Hepatocyte (in vitro differentiated cells): ENCODE data around the gene PMM1. TPM values are rescaled to one million over a fixed set of nuclear protein-coding genes. Genes with fewer than 3 reads are reported as not detected.
"Not testable (repeated sequence)": the region's sequence is repeated elsewhere in the genome, so short reads cannot be mapped to it uniquely, and the experiment has no call there.

ENCODE experiments used
- DNase-seq: peaks from one replicate; pipeline ENCODE4 v3.0.0-alpha.2; 2016; ENCODE audit warnings: low spot score
- H2AFZ ChIP-seq: fragments of 200-600 bp; sonication (generic); 2 replicates; pipeline ENCODE4 v1.6.0; 2016; ENCODE audit warnings: antibody characterized with exemption, mild to moderate bottlenecking
- H3K27ac ChIP-seq: fragments of 200-600 bp; sonication (generic); 2 replicates; pipeline ENCODE4 v1.5.1; 2016; ENCODE audit warnings: mild to moderate bottlenecking
- H3K27me3 ChIP-seq: fragments of 200-600 bp; sonication (generic); 2 replicates; pipeline ENCODE4 v1.6.1; 2016
- H3K36me3 ChIP-seq: fragments of 200-600 bp; sonication (generic); replicated peaks from 2 replicates; pipeline ENCODE4 v1.5.1; 2016; ENCODE audit warnings: low read depth; ENCODE audit not compliant: insufficient read depth
- H3K4me1 ChIP-seq: fragments of 200-600 bp; sonication (generic); 2 replicates; pipeline ENCODE4 v1.5.1; 2016; ENCODE audit warnings: mild to moderate bottlenecking, moderate library complexity; ENCODE audit not compliant: insufficient read depth
- H3K4me2 ChIP-seq: fragments of 200-600 bp; sonication (generic); 2 replicates; pipeline ENCODE4 v1.6.0; 2016
- H3K4me3 ChIP-seq: fragments of 200-600 bp; sonication (generic); 2 replicates; pipeline ENCODE4 v1.5.1; 2016; ENCODE audit warnings: mild to moderate bottlenecking
- H3K79me2 ChIP-seq: fragments of 200-600 bp; sonication (generic); 2 replicates; pipeline ENCODE4 v1.6.0; 2017; ENCODE audit warnings: mild to moderate bottlenecking
- H3K9me2 ChIP-seq: fragments of 200-600 bp; sonication (generic); replicated peaks from 2 replicates; pipeline ENCODE4 v1.6.0; 2017; ENCODE audit warnings: mild to moderate bottlenecking; ENCODE audit not compliant: insufficient read depth
- H3K9me3 ChIP-seq: fragments of 200-600 bp; sonication (generic); 2 replicates; pipeline ENCODE4 v1.5.1; 2016; ENCODE audit warnings: low read depth, mild to moderate bottlenecking
- H4K20me1 ChIP-seq: fragments of 200-600 bp; sonication (generic); 2 replicates; pipeline ENCODE4 v1.6.0; 2016; ENCODE audit warnings: mild to moderate bottlenecking; ENCODE audit not compliant: insufficient read depth, poor library complexity, severe bottlenecking
- CTCF ChIP-seq: fragments of 200-600 bp; sonication (generic); IDR thresholded peaks from 2 replicates; pipeline ENCODE4 v1.5.1; 2016; ENCODE audit warnings: antibody characterized with exemption, mild to moderate bottlenecking; ENCODE audit not compliant: poor library complexity
- EZH2 ChIP-seq: fragments of 200-600 bp; sonication (generic); IDR thresholded peaks from 2 replicates; pipeline ENCODE4 v1.6.1; 2016; ENCODE audit warnings: antibody characterized with exemption, mild to moderate bottlenecking, borderline replicate concordance
- EZH2phosphoT487 ChIP-seq: fragments of 200-600 bp; sonication (generic); IDR thresholded peaks from one replicate; pipeline ENCODE4 v1.6.1; 2018; ENCODE audit warnings: antibody characterized with exemption, mild to moderate bottlenecking, low read depth, moderate library complexity; ENCODE audit not compliant: unreplicated experiment, severe bottlenecking
- WGBS: methylation state at CpG from one replicate; pipeline ENCODE4 v1.1.6; 2016; ENCODE audit warnings: low lambda C conversion rate; ENCODE audit errors: missing lambda C conversion rate; 5-methylcytosine and 5-hydroxymethylcytosine counted together
- polyA plus RNA-seq: library from polyadenylated mRNA; unstranded; fragments of >200 nt; fragmentation: Nextera tagmentation; extraction: Ambion mirVana; gene quantifications from 2 replicates; pipeline ENCODE4 v1.2.1, GENCODE V29; 2016
- total RNA-seq: library from RNA; depleted of rRNA; stranded (reverse); fragments of >200 nt; gene quantifications from 2 replicates; pipeline ENCODE4 v1.2.3, GENCODE V29; 2014

PMM1 gene
- total and polyA plus RNA-seq, 2 experiments from 2014 or later: 36.5 to 68.7 TPM

DNA sequence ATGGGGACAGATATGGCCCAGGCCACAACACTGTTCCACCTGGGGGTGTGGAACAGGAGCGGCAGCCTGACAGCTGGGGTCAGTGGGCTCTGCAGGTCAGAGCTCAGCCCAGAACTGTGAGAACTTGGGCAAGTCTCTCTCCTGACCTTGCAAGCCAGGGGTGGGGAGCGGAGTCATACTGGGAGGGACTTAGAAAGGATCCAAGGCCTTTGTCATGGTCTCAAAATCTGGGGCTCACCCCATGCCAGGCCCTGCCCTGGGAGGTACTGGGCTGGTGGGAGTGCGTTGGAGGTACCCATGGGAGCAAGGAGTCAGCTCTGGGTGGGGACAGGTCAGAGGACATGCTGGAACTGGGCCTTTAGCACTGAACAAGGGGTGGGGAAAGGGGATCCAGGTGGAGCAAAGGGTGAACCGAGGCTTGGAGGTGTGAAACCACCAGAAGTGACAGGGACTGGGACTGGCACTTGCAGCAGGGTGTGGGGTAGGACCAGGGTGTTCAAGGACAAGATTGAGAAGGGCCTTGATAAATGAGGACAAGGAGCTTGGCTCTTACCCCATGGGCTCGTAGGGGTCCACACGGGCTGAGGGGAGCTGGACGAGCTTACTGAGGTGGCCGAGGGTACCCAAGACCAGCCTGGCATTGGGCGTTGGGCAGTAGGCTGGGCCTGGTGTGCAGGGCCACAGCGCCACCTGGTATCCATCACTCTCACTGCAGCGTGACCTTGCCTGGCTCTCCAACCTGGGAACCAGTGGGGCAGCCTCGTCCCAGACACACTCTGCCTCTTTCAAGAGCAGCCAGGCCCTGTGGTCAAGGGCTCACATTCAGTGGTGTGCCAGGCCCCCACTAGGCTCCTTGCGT is 7.4 kb upstream of the PMM1 start:
- no peaks in the 10 kb centered on the region for H3K36me3 ChIP-seq
- H4K20me1 ChIP-seq: no peaks in the 10 kb centered on the region
- no peaks in the 10 kb centered on the region for H3K9me3 ChIP-seq
- no peaks in the 10 kb centered on the region for H3K9me2 ChIP-seq
- H3K27me3 ChIP-seq: no peaks in the 10 kb centered on the region
- H3K4me1 ChIP-seq: no peaks in the 10 kb centered on the region
- TF ChIP-seq EZH2 (no peak), CTCF (peak; percentile 64), EZH2phosphoT487 (no peak)
- H3K4me3 ChIP-seq: no peak overlapping the region
- H3K79me2 ChIP-seq: no peaks in the 10 kb centered on the region
- 65% methylated on average over 13 of the region's 13 CpGs for WGBS
- H3K27ac ChIP-seq: no peak overlapping the region
- H2AFZ ChIP-seq: no peak overlapping the region
- DNase-seq: peak; percentile 69
- H3K4me2 ChIP-seq: no peak overlapping the region

DNA sequence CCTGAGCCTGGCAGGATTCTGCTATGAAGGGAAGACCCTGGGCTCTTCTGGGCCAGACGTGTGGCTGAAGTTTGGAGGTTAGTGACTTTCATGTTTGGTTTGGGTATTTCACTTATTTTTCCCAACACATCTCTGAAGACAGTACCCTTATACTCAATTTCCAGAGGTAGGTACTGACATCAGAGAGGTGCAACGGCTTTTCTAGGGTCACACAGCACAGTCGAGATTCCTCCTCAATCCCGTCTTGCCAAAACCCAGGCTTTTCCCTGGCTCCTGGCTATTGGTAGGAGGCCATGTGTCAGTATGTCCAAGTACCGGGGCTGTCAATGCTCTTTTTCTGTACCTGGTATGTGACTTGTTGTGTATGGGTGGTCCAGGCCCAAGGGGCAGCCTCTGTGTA is 6.1 kb upstream of the PMM1 start:
- Histone ChIP-seq H3K27me3 (no peaks in the 10 kb centered on the region), H3K27ac (no peak overlapping the region), H4K20me1 (no peaks in the 10 kb centered on the region), H3K9me2 (no peaks in the 10 kb centered on the region), H3K4me1 (no peaks in the 10 kb centered on the region), H3K36me3 (no peaks in the 10 kb centered on the region), H3K9me3 (no peaks in the 10 kb centered on the region), H2AFZ (no peak overlapping the region), H3K4me2 (no peak overlapping the region), H3K79me2 (no peaks in the 10 kb centered on the region), H3K4me3 (no peak overlapping the region)
- TF ChIP-seq EZH2phosphoT487 (no peak), EZH2 (no peak), CTCF (no peak)
- WGBS: 91% methylated on average over 5 of the region's 5 CpGs
- no peak for DNase-seq

DNA sequence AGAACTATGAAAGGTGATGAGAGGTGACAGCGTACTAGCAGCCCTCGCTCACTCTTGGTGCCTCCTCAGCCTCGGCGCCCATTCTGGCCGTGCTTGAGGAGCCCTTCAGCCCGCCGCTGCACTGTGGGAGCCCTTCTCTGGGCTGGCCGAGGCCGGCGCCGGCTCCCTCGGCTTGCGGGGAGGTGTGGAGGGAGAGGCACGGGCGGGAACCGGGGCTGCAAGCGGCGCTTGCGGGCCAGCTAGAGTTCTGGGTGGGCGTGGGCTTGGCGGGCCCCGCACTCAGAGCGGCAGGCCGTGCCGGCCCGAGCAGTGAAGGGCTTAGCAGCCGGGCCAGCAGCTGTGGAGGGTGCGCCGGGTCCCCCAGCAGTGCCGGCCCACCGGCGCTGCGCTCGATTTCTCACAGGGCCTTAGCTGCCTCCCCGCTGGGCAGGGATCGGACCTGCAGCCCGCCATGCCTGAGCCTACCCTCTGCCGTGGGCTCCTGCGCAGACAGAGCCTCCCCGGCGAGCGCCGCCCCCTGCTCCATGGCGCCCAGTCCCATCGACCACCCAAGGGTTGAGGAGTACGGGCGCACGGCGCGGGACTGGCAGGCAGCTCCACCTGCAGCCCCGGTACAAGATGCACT is 3.8 kb upstream of the PMM1 start:
- not testable (repeated sequence) for H3K36me3 ChIP-seq, H3K9me3 ChIP-seq, H4K20me1 ChIP-seq, H2AFZ ChIP-seq, H3K27ac ChIP-seq, H3K27me3 ChIP-seq, H3K4me2 ChIP-seq, H3K9me2 ChIP-seq, H3K4me1 ChIP-seq, DNase-seq, H3K4me3 ChIP-seq
- 95% methylated on average over 33 of the region's 51 CpGs for WGBS
- H3K79me2 ChIP-seq: peaks cover 10% of the 10 kb centered on the region

DNA sequence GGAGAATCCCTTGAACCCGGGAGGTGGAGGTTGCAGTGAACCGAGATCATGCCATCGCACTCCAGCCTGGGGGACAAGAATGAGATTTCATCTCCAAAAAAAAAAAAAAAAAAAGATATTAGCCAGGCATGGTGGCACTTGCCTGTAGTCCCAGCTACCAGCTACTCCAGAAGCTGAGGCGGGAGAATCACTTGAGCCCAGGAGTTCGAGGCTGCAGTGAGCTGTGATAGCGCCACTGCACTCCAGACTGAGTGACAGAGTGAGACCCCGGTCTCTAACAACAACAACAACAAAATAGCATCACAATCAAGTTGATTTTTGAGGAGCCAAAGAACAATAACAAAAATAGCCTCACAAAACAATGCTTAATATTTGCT is 2.3 kb downstream of the PMM1 start:
- Histone ChIP-seq H3K9me3 (no peaks in the 10 kb centered on the region), H3K27ac (peak overlapping the region; percentile 84), H3K4me3 (no peak overlapping the region), H3K4me2 (peak overlapping the region; percentile 98), H3K27me3 (no peaks in the 10 kb centered on the region), H3K4me1 (peaks cover 11% of the 10 kb centered on the region), H3K36me3 (no peaks in the 10 kb centered on the region), H2AFZ (no peak overlapping the region), H3K79me2 (peaks cover 37% of the 10 kb centered on the region), H4K20me1 (no peaks in the 10 kb centered on the region), H3K9me2 (no peaks in the 10 kb centered on the region)
- no peak for DNase-seq
- 86% methylated on average over 7 of the region's 7 CpGs for WGBS
- no peak for TF ChIP-seq CTCF
- TF ChIP-seq EZH2: no peak
- TF ChIP-seq EZH2phosphoT487: no peak
